Urinary bladder (tissue), 4 donors: ENCODE measurements around the gene GSN. TPM values are rescaled to one million over a fixed set of nuclear protein-coding genes. Genes with fewer than 3 reads are reported as not detected.

Source experiments
- DNase-seq: peaks from one replicate; pipeline ENCODE4 v3.0.0-alpha.2; 2015; ENCODE audit errors: extremely low spot score
- H3K27ac ChIP-seq: one replicate; pipeline ENCODE4 v1.5.1; 2013; ENCODE audit warnings: low read depth, mild to moderate bottlenecking, moderate library complexity
- H3K36me3 ChIP-seq: one replicate; pipeline ENCODE4 v1.6.1; 2013; ENCODE audit warnings: mild to moderate bottlenecking, moderate library complexity; ENCODE audit not compliant: insufficient read depth
- H3K4me1 ChIP-seq: one replicate; pipeline ENCODE4 v1.6.1; 2013; ENCODE audit warnings: mild to moderate bottlenecking, moderate library complexity; ENCODE audit not compliant: insufficient read depth
- H3K4me3 ChIP-seq: one replicate; pipeline ENCODE4 v1.5.1; 2013; ENCODE audit warnings: low read depth, low read length
- WGBS: extraction: QIAGEN DNeasy Blood & Tissue Kit; methylation state at CpG from one replicate; pipeline ENCODE4 v1.1.7; 2013; 5-methylcytosine and 5-hydroxymethylcytosine counted together
- polyA plus RNA-seq: library from polyadenylated mRNA; stranded (reverse); fragments of 200-250 nt; gene quantifications from one replicate; pipeline ENCODE4 v1.2.3, GENCODE V29; 2013
- total RNA-seq: library from RNA; depleted of rRNA; stranded (reverse); fragments of >200 nt; gene quantifications from one replicate; pipeline ENCODE4 v1.2.3, GENCODE V29; 2014
- donor health status: healthy with polysubstance abuse.
- donor health status: healthy.

The GSN gene
- total and polyA plus RNA-seq, 2 donors = 405 to 2,591 TPM

GRCh38 chr9:121350993-121351561 lies 83.1 kb downstream of the GSN start:
- Histone ChIP-seq H3K27ac (no peak overlapping the region), H3K4me3 (no peak overlapping the region), H3K4me1 (no peaks in the 10 kb centered on the region), H3K36me3 (peaks cover 11% of the 10 kb centered on the region)
- WGBS = 5% methylated on average over 2 of the region's 2 CpGs
- DNase-seq = peak; percentile 76

GRCh38 chr9:121353241-121354061 lies 85.5 kb downstream of the GSN start:
- Histone ChIP-seq H3K4me1 (no peaks in the 10 kb centered on the region), H3K4me3 (no peak overlapping the region), H3K27ac (peak overlapping the region; percentile 54), H3K36me3 (peaks cover 5% of the 10 kb centered on the region)
- 69% methylated on average over 9 of the region's 9 CpGs for WGBS
- no peak for DNase-seq

GRCh38 chr9:121354141-121354540 lies 86.2 kb downstream of the GSN start:
- Histone ChIP-seq H3K27ac (no peak overlapping the region), H3K4me3 (no peak overlapping the region), H3K4me1 (no peaks in the 10 kb centered on the region), H3K36me3 (peaks cover 5% of the 10 kb centered on the region)
- no peak for DNase-seq
- 30% methylated on average over 5 of the region's 5 CpGs for WGBS

GRCh38 chr9:121354762-121355161 lies 86.8 kb downstream of the GSN start:
- Histone ChIP-seq H3K27ac (no peak overlapping the region), H3K4me3 (no peak overlapping the region), H3K4me1 (no peaks in the 10 kb centered on the region), H3K36me3 (peaks cover 5% of the 10 kb centered on the region)
- no peak for DNase-seq
- WGBS = 53% methylated on average over 5 of the region's 5 CpGs

- peaks cover 5% of the 10 kb centered on the region for H3K36me3 ChIP-seq
- H3K4me1 ChIP-seq = no peaks in the 10 kb centered on the region
- DNase-seq = no peak
- WGBS = 74% methylated on average over 3 of the region's 3 CpGs
- no peak overlapping the region for H3K4me3 ChIP-seq
- peak overlapping the region; percentile 59 for H3K27ac ChIP-seq
Measured at GRCh38 chr9:121357011-121357410, 89.0 kb downstream of the GSN start.

GRCh38 chr9:121358751-121359150 lies 90.8 kb downstream of the GSN start:
- DNase-seq = no peak
- H3K27ac ChIP-seq = peak overlapping the region; percentile 52
- WGBS = 72% methylated on average over 3 of the region's 3 CpGs
- H3K36me3 ChIP-seq = peaks cover 3% of the 10 kb centered on the region
- H3K4me3 ChIP-seq = no peak overlapping the region
- H3K4me1 ChIP-seq = no peaks in the 10 kb centered on the region

GRCh38 chr9:121359351-121360294 lies 91.7 kb downstream of the GSN start:
- Histone ChIP-seq H3K27ac (peak overlapping the region; percentile 52), H3K4me1 (no peaks in the 10 kb centered on the region), H3K4me3 (no peak overlapping the region), H3K36me3 (no peaks in the 10 kb centered on the region)
- 70% methylated on average over 3 of the region's 3 CpGs for WGBS
- no peak for DNase-seq

GRCh38 chr9:121360601-121361374 lies 92.8 kb downstream of the GSN start:
- H3K27ac ChIP-seq = peak overlapping the region; percentile 38
- peaks cover 3% of the 10 kb centered on the region for H3K4me1 ChIP-seq
- DNase-seq = no peak
- no peaks in the 10 kb centered on the region for H3K36me3 ChIP-seq
- H3K4me3 ChIP-seq = no peak overlapping the region

- DNase-seq = no peak
- WGBS = 4% methylated on average over 2 of the region's 2 CpGs
- Histone ChIP-seq H3K4me3 (no peak overlapping the region), H3K27ac (peak overlapping the region; percentile 74), H3K36me3 (no peaks in the 10 kb centered on the region), H3K4me1 (peaks cover 5% of the 10 kb centered on the region)
Measured at GRCh38 chr9:121362813-121363621, 95.1 kb downstream of the GSN start.

GRCh38 chr9:121363622-121363961 lies 95.6 kb downstream of the GSN start:
- no peak overlapping the region for H3K27ac ChIP-seq
- H3K4me3 ChIP-seq = no peak overlapping the region
- peaks cover 5% of the 10 kb centered on the region for H3K4me1 ChIP-seq
- no peaks in the 10 kb centered on the region for H3K36me3 ChIP-seq
- DNase-seq = no peak
- WGBS = 21% methylated on average over 1 of the region's 1 CpG

- H3K4me1 ChIP-seq = peaks cover 5% of the 10 kb centered on the region
- 75% methylated on average over 5 of the region's 5 CpGs for WGBS
- no peaks in the 10 kb centered on the region for H3K36me3 ChIP-seq
- no peak for DNase-seq
- no peak overlapping the region for H3K4me3 ChIP-seq
- H3K27ac ChIP-seq = no peak overlapping the region
Measured at GRCh38 chr9:121364077-121364476, 96.1 kb downstream of the GSN start.

GRCh38 chr9:121364886-121365285 lies 96.9 kb downstream of the GSN start:
- no peak for DNase-seq
- H3K27ac ChIP-seq = no peak overlapping the region
- peaks cover 5% of the 10 kb centered on the region for H3K4me1 ChIP-seq
- H3K36me3 ChIP-seq = no peaks in the 10 kb centered on the region
- H3K4me3 ChIP-seq = no peak overlapping the region
